ENCODE data around the gene SLC38A3.
"Not testable (repeated sequence)": the region's sequence is repeated elsewhere in the genome, so short reads cannot be mapped to it uniquely, and the experiment has no call there.

- not testable (repeated sequence) for TF ChIP-seq CTCF (IDR thresholded peaks at IDR 0.05); EZH2 (IDR thresholded peaks at IDR 0.05; ENCODE audit: borderline replicate concordance, insufficient read depth, low read depth, low read length, poor library complexity, severe bottlenecking)
Observed at GRCh38 chr3:50211368-50211717, 6.3 kb downstream of the SLC38A3 start.

Data from B cell (primary cell).